Fibroblast of villous mesenchyme (primary cell): ENCODE data around the gene ALS2CL. TPM values are rescaled to one million over a fixed set of nuclear protein-coding genes. Genes with fewer than 3 reads are reported as not detected.
"Not testable (repeated sequence)": the region's sequence is repeated elsewhere in the genome, so short reads cannot be mapped to it uniquely, and the experiment has no call there.

ENCODE experiments used
- DNase-seq: peaks from one replicate; pipeline ENCODE4 v3.0.0-alpha.2; 2010; ENCODE audit warnings: low read depth
- H3K4me3 ChIP-seq: 2 replicates; pipeline ENCODE4 v1.5.1; 2011; ENCODE audit warnings: low read depth, mild to moderate bottlenecking, low read length
- total RNA-seq: library from RNA; depleted of rRNA; stranded (reverse); fragments of >200 nt; gene quantifications from 2 replicates; pipeline ENCODE4 v1.2.3, GENCODE V29; 2012
- TF ChIP-seq, protein P1 (sequence below): IDR thresholded peaks from 2 replicates; pipeline ENCODE4 v1.5.1; 2012; ENCODE audit warnings: low read depth, mild to moderate bottlenecking, low read length; ENCODE audit not compliant: insufficient read depth

Gene ALS2CL
- total RNA-seq, 1 donor, result 6.0 TPM

DNA sequence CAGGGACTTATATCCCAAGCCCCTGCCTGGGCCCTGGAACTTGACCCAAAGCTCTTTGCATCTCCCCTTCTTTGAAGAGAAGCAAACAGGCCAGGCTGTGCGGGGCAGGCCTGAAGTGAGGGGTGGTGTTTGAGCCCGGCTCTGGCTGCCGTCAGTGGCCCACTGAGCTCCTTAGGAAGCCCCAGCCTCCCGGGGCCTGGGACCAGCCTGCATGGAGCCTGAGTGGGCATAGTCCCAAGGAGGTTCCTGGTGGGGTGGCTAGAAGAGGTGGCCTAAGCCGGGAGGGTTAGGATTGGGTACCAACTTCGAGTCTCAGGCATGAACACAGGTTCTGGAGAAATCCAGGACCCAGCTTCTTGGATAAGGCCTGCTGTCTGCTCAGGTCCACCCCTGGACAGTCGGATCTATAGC lies 14.1 kb upstream of the ALS2CL start:
- DNase-seq, result no peak
- TF ChIP-seq, protein P1, sequence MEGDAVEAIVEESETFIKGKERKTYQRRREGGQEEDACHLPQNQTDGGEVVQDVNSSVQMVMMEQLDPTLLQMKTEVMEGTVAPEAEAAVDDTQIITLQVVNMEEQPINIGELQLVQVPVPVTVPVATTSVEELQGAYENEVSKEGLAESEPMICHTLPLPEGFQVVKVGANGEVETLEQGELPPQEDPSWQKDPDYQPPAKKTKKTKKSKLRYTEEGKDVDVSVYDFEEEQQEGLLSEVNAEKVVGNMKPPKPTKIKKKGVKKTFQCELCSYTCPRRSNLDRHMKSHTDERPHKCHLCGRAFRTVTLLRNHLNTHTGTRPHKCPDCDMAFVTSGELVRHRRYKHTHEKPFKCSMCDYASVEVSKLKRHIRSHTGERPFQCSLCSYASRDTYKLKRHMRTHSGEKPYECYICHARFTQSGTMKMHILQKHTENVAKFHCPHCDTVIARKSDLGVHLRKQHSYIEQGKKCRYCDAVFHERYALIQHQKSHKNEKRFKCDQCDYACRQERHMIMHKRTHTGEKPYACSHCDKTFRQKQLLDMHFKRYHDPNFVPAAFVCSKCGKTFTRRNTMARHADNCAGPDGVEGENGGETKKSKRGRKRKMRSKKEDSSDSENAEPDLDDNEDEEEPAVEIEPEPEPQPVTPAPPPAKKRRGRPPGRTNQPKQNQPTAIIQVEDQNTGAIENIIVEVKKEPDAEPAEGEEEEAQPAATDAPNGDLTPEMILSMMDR, result no peak
- H3K4me3 ChIP-seq, result no peak overlapping the region

DNA sequence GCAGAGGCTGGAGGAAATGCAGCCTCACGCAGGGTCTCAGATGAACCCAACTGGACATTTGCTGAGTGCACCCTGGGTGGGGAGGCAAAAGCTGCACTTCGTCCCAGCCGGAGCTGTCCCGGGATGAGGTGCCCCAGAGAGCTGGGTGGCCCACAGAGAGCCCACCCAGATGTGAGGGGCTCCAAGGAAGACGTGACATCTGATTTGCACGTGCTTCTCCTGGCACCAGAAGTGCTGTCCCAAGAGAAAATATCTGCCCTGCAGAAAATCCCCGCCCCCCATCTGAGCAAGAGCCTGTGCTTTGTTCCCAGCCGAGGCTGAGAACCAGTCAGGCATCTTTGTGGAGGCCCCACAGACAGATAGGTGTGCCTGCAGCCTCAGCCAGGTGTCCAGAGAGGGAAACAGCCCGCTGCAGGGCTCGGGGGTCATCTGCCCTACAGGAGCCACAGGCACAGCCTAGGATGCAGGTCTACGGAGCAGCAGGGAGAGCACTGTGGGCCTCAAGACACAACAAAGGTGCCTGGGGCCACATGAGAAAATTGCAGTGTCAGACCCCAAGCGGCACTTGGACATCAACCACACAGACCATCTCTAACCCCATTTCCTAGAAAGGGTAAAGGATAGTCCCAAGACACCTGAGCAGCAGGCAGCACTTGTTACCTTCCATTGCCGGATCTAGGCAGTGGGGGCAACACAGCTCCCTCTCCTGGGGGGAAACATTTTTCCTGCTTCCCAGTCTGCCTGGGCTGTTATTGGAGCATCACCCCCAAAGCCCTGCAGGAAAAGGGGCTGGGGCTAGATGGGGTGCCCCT lies 13.5 kb upstream of the ALS2CL start:
- TF ChIP-seq, protein P1, result no peak
- H3K4me3 ChIP-seq, result no peak overlapping the region
- DNase-seq, result no peak

- peak; percentile 51 for DNase-seq
- no peak overlapping the region for H3K4me3 ChIP-seq
- TF ChIP-seq, protein P1, result no peak
These were observed 12.5 kb upstream of the ALS2CL start for GRCh38 chr3:46705751-46706552.

- TF ChIP-seq, protein P1, result peak; percentile 94
- H3K4me3 ChIP-seq, result no peak overlapping the region
- peak; percentile 63 for DNase-seq
These were observed 11.6 kb upstream of the ALS2CL start for GRCh38 chr3:46705022-46705530.

GRCh38 chr3:46704346-46704745 lies 10.9 kb upstream of the ALS2CL start:
- DNase-seq, H3K4me3 ChIP-seq: not testable (repeated sequence)

DNA sequence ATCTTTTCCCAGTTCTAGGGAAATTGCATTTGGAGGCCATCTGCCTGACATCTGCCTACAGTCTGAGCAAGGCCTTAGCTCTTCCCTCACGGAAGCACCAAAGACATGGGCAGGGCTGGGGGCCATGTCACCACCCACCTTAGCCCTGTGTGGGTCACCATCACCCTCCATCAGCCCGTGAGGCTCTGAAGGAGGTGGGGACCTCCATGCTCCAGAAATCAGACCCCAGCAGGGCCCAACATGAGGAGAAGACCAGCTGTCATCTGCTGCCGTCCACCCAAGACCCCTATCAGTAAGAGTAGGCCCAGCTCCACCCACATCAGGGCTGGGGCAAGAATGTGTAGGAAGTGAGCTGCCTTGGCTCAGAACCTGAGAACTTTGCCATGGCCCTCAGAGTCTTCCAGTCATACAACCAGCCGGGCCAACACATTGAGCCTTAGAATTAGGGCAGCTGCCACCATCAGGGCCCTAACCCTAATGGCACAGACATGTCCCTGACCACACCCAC lies 9.6 kb upstream of the ALS2CL start:
- DNase-seq, result no peak
- TF ChIP-seq, protein P1, result no peak
- H3K4me3 ChIP-seq, result no peak overlapping the region
